GM06990 (cell line): ENCODE measurements around the gene MUC5AC.

Experiments
- DNase-seq: peaks from one replicate; pipeline ENCODE4 v3.0.0-alpha.2; 2011; ENCODE audit not compliant: insufficient read length; ENCODE audit errors: extremely low read depth
- H3K27me3 ChIP-seq: replicated peaks from 2 replicates; pipeline ENCODE4 v1.6.0; 2011; ENCODE audit warnings: low read length; ENCODE audit not compliant: control insufficient read depth, insufficient read depth
- H3K36me3 ChIP-seq: 2 replicates; pipeline ENCODE4 v1.5.1; 2011; ENCODE audit warnings: low read length; ENCODE audit not compliant: control insufficient read depth, insufficient read depth
- H3K4me3 ChIP-seq: replicated peaks from 2 replicates; pipeline ENCODE4 v1.5.1; 2011; ENCODE audit warnings: low read depth, mild to moderate bottlenecking, control low read depth, low read length
- TF ChIP-seq, protein P1 (sequence below): IDR thresholded peaks from 2 replicates; pipeline ENCODE4 v1.5.1; 2011; ENCODE audit warnings: low read length, control low read depth, mild to moderate bottlenecking, inconsistent platforms; ENCODE audit not compliant: insufficient read depth, poor library complexity, severe bottlenecking

The MUC5AC gene

DNA sequence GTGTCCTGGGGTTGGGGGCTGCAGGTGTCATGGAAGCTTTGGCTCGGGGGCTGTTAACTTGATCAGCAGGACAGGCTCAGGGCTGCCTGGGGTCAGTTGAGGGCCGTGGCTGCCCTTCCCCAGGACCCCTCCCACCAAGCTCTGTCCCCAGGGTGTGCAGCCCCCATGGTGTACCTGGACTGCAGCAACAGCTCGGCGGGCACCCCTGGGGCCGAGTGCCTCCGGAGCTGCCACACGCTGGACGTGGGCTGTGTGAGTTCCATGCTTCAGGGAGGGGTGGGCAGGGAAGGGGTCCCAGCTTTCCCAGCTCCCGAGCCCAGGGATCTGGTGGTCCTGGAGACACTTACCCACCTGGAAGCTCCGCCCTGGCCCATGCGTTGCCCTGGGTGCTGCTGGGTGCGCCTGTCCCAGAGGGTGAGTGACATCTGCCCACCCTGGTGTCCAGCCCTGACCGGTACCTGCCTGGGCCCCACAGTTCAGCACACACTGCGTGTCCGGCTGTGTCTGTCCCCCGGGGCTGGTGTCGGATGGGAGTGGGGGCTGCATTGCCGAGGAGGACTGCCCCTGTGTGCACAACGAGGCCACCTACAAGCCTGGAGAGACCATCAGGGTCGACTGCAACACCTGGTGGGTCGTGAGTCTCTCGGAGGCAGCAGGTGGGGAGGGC is 76.4 kb downstream of the MUC5AC start:
- TF ChIP-seq, protein P1, sequence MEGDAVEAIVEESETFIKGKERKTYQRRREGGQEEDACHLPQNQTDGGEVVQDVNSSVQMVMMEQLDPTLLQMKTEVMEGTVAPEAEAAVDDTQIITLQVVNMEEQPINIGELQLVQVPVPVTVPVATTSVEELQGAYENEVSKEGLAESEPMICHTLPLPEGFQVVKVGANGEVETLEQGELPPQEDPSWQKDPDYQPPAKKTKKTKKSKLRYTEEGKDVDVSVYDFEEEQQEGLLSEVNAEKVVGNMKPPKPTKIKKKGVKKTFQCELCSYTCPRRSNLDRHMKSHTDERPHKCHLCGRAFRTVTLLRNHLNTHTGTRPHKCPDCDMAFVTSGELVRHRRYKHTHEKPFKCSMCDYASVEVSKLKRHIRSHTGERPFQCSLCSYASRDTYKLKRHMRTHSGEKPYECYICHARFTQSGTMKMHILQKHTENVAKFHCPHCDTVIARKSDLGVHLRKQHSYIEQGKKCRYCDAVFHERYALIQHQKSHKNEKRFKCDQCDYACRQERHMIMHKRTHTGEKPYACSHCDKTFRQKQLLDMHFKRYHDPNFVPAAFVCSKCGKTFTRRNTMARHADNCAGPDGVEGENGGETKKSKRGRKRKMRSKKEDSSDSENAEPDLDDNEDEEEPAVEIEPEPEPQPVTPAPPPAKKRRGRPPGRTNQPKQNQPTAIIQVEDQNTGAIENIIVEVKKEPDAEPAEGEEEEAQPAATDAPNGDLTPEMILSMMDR: no peak
- H3K27me3 ChIP-seq: no peaks in the 10 kb centered on the region; the same call in 1 of the 2 replicates
- H3K4me3 ChIP-seq: no peak overlapping the region
- no peak for DNase-seq
- H3K36me3 ChIP-seq: no peaks in the 10 kb centered on the region

DNA sequence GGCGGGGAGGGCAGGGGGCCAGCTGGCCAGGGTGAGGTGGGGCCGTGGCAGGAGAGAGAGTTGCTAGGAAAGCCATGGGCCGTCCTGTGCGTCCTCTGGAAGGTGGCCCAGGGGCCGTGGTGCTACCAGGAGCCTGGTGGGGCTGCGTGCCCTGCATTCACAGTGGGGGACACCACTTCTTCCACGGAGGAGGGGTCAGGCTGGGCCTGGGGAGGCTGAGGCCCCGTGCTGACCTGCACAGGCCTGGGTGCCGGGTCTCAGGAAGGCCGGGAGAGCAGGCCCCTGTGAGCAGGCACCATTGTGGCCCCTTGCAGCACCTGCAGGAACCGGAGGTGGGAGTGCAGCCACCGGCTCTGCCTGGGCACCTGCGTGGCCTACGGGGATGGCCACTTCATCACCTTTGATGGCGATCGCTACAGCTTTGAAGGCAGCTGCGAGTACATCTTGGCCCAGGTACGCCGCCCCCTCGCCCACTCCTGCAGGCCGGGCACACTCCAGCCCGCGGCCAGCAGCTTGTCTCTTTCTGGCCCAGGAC is 77.1 kb downstream of the MUC5AC start:
- Histone ChIP-seq H3K4me3 (no peak overlapping the region), H3K27me3 (no peaks in the 10 kb centered on the region; the same call in 1 of the 2 replicates), H3K36me3 (no peaks in the 10 kb centered on the region)
- no peak for DNase-seq
- TF ChIP-seq, protein P1: no peak

DNA sequence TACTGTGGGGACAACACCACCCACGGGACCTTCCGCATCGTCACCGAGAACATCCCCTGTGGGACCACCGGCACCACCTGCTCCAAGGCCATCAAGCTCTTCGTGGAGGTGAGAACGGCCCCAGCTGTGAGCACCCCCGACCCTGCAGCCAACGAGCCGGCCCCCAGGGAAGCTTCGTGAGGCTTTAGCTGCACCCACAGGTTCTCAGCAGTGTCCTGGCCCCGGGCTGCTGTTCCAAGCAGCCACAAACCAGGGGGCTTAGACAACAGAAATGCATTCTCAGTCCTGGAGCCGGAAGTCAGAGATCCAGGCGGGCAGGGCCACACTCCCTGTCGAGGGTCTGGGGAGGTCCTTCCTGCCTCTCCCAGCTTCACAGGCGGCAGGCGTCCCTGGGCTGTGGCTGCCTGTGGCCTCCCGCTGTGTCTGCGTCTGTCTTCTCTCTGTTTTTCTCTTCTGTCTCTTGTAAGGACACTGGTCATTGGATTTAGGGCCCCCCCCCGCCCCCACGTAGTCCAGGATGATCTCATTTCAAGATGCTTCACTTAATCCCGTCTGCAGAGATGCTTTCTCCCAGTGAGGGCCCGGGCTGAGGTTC is 77.7 kb downstream of the MUC5AC start:
- Histone ChIP-seq H3K4me3 (no peak overlapping the region), H3K36me3 (no peaks in the 10 kb centered on the region), H3K27me3 (no peaks in the 10 kb centered on the region; the same call in 1 of the 2 replicates)
- TF ChIP-seq, protein P1: no peak
- no peak for DNase-seq

DNA sequence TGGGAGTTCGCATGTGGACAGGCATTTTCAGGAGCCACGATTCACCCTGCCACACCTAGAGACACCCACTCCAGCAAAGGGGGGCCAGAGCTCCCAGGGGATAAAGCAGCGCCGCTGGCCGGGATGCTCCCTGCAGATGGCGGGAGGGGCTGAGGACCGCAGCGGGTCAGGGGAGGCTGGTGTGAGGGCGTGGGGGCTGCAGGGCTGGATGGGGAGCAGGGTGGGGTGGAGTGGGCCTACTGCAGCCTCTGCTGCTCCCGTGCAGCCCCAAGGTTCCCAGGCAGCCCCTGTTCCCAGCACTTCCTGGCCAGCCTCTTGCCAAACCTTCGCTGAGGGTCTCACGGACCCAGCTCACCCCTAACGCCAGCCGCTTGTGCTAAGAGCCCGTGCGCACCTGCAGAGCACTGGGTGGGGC is 78.2 kb downstream of the MUC5AC start:
- H3K36me3 ChIP-seq: no peaks in the 10 kb centered on the region
- no peak overlapping the region for H3K4me3 ChIP-seq
- TF ChIP-seq, protein P1: no peak
- no peaks in the 10 kb centered on the region; the same call in 1 of the 2 replicates for H3K27me3 ChIP-seq
- DNase-seq: no peak

DNA sequence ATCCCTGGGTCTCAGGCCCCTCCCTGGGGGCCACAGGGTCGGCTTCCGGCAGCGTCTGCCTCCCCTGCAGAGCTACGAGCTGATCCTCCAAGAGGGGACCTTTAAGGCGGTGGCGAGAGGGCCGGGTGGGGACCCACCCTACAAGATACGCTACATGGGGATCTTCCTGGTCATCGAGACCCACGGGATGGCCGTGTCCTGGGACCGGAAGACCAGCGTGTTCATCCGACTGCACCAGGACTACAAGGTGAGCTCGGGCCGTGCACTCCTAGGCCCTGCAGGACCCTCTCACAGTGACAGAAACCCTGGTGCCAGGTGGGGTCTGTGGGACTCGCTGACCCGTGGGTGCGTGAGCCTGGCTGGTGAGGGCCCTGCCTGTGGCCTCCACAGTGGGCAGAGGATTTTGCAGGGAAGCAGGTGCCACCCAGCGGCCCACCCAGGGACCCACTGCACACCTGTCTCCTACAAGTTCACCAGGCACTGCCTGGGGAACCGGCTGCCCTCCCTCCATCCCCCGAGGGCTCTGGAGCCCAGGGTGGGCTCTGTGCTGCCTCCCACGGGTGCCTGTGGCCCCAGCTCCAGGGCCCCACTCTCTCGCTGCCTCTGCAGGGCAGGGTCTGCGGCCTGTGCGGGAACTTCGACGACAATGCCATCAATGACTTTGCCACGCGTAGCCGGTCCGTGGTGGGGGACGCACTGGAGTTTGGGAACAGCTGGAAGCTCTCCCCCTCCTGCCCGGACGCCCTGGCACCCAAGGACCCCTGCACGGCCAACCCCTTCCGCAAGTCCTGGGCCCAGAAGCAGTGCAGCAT is 78.8 kb downstream of the MUC5AC start:
- H3K4me3 ChIP-seq: no peak overlapping the region
- DNase-seq: no peak
- no peaks in the 10 kb centered on the region; the same call in 1 of the 2 replicates for H3K27me3 ChIP-seq
- no peaks in the 10 kb centered on the region for H3K36me3 ChIP-seq
- TF ChIP-seq, protein P1: no peak
